ENCODE results near the gene FBLN7.

- TF ChIP-seq EZH2 (IDR thresholded peaks at IDR 0.05; ENCODE audit: insufficient read depth, low read length) (no peak), CTCF (IDR thresholded peaks at IDR 0.05; ENCODE audit: insufficient read depth, low read depth, low read length) (no peak)
Observed at GRCh38 chr2:112229348-112229747, 91.2 kb downstream of the FBLN7 start.

All from astrocyte (in vitro differentiated cells and primary cell).